Measurements from ENCODE around the gene CHST14.

CHST14 gene

GRCh38 chr15:40500568-40501330 is 30.0 kb downstream of the CHST14 start:
- Histone ChIP-seq H3K27me3 (replicated peaks; ENCODE audit: insufficient read depth, low read length) (no peaks in the 10 kb centered on the region), H3K9ac (ENCODE audit: low read length) (no peak overlapping the region), H3K9me2 (replicated peaks; ENCODE audit: insufficient read depth, low read length) (no peaks in the 10 kb centered on the region), H3K9me3 (replicated peaks; ENCODE audit: insufficient read depth, low read length) (no peaks in the 10 kb centered on the region), H3K4me3 (ENCODE audit: low read length) (no peak overlapping the region), H3F3A (ENCODE audit: insufficient read depth, low read length) (no peaks in the 10 kb centered on the region), H3K27ac (ENCODE audit: low read length) (no peak overlapping the region), H3K79me2 (ENCODE audit: low read length) (no peaks in the 10 kb centered on the region), H4K20me1 (ENCODE audit: insufficient read depth, low read length) (no peaks in the 10 kb centered on the region), H3K36me3 (replicated peaks; ENCODE audit: insufficient read depth, low read length) (no peaks in the 10 kb centered on the region), H3K4me1 (ENCODE audit: low read length) (no peaks in the 10 kb centered on the region), H2AFZ (ENCODE audit: low read length) (no peak overlapping the region), H3K4me2 (ENCODE audit: low read depth, low read length) (no peak overlapping the region)
- no peak for DNase-seq
- TF ChIP-seq, protein P1, sequence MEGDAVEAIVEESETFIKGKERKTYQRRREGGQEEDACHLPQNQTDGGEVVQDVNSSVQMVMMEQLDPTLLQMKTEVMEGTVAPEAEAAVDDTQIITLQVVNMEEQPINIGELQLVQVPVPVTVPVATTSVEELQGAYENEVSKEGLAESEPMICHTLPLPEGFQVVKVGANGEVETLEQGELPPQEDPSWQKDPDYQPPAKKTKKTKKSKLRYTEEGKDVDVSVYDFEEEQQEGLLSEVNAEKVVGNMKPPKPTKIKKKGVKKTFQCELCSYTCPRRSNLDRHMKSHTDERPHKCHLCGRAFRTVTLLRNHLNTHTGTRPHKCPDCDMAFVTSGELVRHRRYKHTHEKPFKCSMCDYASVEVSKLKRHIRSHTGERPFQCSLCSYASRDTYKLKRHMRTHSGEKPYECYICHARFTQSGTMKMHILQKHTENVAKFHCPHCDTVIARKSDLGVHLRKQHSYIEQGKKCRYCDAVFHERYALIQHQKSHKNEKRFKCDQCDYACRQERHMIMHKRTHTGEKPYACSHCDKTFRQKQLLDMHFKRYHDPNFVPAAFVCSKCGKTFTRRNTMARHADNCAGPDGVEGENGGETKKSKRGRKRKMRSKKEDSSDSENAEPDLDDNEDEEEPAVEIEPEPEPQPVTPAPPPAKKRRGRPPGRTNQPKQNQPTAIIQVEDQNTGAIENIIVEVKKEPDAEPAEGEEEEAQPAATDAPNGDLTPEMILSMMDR (IDR thresholded peaks at IDR 0.05; ENCODE audit: low read length) = no peak
- TF ChIP-seq EZH2phosphoT487 (IDR thresholded peaks at IDR 0.05; ENCODE audit: low read length) = no peak
- TF ChIP-seq EZH2 (optimal IDR thresholded peaks at IDR 0.05; ENCODE audit: low read depth, low read length) = no peak

- Histone ChIP-seq H3K9me2 (replicated peaks; ENCODE audit: insufficient read depth, low read length) (no peaks in the 10 kb centered on the region), H3K4me3 (ENCODE audit: low read length) (no peak overlapping the region), H3K4me1 (ENCODE audit: low read length) (0 out of 2 replicates have a peak, but pooled peaks cover 2% of the 10 kb centered on the region), H3K27ac (ENCODE audit: low read length) (no peak overlapping the region), H3K27me3 (replicated peaks; ENCODE audit: insufficient read depth, low read length) (no peaks in the 10 kb centered on the region), H3K4me2 (ENCODE audit: low read depth, low read length) (no peak overlapping the region), H3K9me3 (replicated peaks; ENCODE audit: insufficient read depth, low read length) (no peaks in the 10 kb centered on the region), H3K36me3 (replicated peaks; ENCODE audit: insufficient read depth, low read length) (no peaks in the 10 kb centered on the region), H4K20me1 (ENCODE audit: insufficient read depth, low read length) (no peaks in the 10 kb centered on the region), H2AFZ (ENCODE audit: low read length) (no peak overlapping the region), H3K9ac (ENCODE audit: low read length) (no peak overlapping the region), H3F3A (ENCODE audit: insufficient read depth, low read length) (no peaks in the 10 kb centered on the region), H3K79me2 (ENCODE audit: low read length) (no peaks in the 10 kb centered on the region)
- TF ChIP-seq, protein P1 (IDR thresholded peaks at IDR 0.05; ENCODE audit: low read length) = no peak
- TF ChIP-seq EZH2 (optimal IDR thresholded peaks at IDR 0.05; ENCODE audit: low read depth, low read length) = no peak
- TF ChIP-seq EZH2phosphoT487 (IDR thresholded peaks at IDR 0.05; ENCODE audit: low read length) = no peak
- no peak for DNase-seq
These were observed 30.7 kb downstream of the CHST14 start for GRCh38 chr15:40501487-40501886.

GRCh38 chr15:40506964-40507571 is 36.3 kb downstream of the CHST14 start:
- peak; percentile 74 for DNase-seq
- H4K20me1 ChIP-seq (ENCODE audit: insufficient read depth, low read length) = no peaks in the 10 kb centered on the region
- H3K27me3 ChIP-seq (replicated peaks; ENCODE audit: insufficient read depth, low read length) = 0 out of 2 replicates have a peak, but pooled peaks cover 4% of the 10 kb centered on the region
- no peaks in the 10 kb centered on the region for H3K9me3 ChIP-seq (replicated peaks; ENCODE audit: insufficient read depth, low read length)
- peak overlapping the region; percentile 47 for H3K4me3 ChIP-seq (ENCODE audit: low read length)
- no peak for TF ChIP-seq EZH2phosphoT487 (IDR thresholded peaks at IDR 0.05; ENCODE audit: low read length)
- TF ChIP-seq, protein P1 (IDR thresholded peaks at IDR 0.05; ENCODE audit: low read length) = peak; percentile 78
- no peak overlapping the region for H3K27ac ChIP-seq (ENCODE audit: low read length)
- no peaks in the 10 kb centered on the region for H3K9me2 ChIP-seq (replicated peaks; ENCODE audit: insufficient read depth, low read length)
- no peaks in the 10 kb centered on the region; the same call in 1 of the 2 replicates for H3F3A ChIP-seq (ENCODE audit: insufficient read depth, low read length)
- no peaks in the 10 kb centered on the region for H3K79me2 ChIP-seq (ENCODE audit: low read length)
- H3K36me3 ChIP-seq (replicated peaks; ENCODE audit: insufficient read depth, low read length) = no peaks in the 10 kb centered on the region
- peak overlapping the region; percentile 59 for H3K4me2 ChIP-seq (ENCODE audit: low read depth, low read length)
- H3K4me1 ChIP-seq (ENCODE audit: low read length) = 0 out of 2 replicates have a peak, but pooled peaks cover 6% of the 10 kb centered on the region
- H2AFZ ChIP-seq (ENCODE audit: low read length) = peak overlapping the region; percentile 48
- peak overlapping the region; percentile 27; the same call in 1 of the 2 replicates for H3K9ac ChIP-seq (ENCODE audit: low read length)

All from MM.1S (cell line).